Adrenal gland (tissue), 19 donors: Measurements from ENCODE around the gene UBN2. TPM values are rescaled to one million over a fixed set of nuclear protein-coding genes. Genes with fewer than 3 reads are reported as not detected.

Experiments
- DNase-seq, 7 donors: peaks; one replicate each; pipeline ENCODE4 v3.0.0-alpha.2; 2019 to 2020
- H3K27ac ChIP-seq, 5 donors: fragments of 200-600 bp; sonication (generic) in 4 of 5; 1 replicate in 3 of 5; 2 replicates in 2 of 5; pipeline versions ENCODE4 v1.5.1 to v1.8.0; 2016 to 2020; ENCODE audit warnings: mild to moderate bottlenecking in 1 of 5
- H3K27me3 ChIP-seq: fragments of 200-600 bp; 2 replicates; pipeline ENCODE4 v1.8.0; 2021
- H3K36me3 ChIP-seq, 2 donors: fragments of 200-600 bp; replicated peaks in 1 of 2; 1 replicate in 1 of 2; 2 replicates in 1 of 2; pipeline versions ENCODE4 v1.5.1 to v1.8.0; 2018 to 2022
- H3K4me1 ChIP-seq, 2 donors: fragments of 200-600 bp; replicated peaks in 1 of 2; 1 replicate in 1 of 2; 2 replicates in 1 of 2; pipeline versions ENCODE4 v1.5.1 to v1.8.0; 2018 to 2021
- H3K4me3 ChIP-seq, 4 donors: fragments of 200-600 bp; sonication (generic) in 3 of 4; one replicate each; pipeline ENCODE4 v1.5.1; 2016 to 2018
- H3K9me3 ChIP-seq, 3 donors: fragments of 200-600 bp; sonication (generic) in 1 of 3; replicated peaks in 1 of 3; 1 replicate in 2 of 3; 2 replicates in 1 of 3; pipeline versions ENCODE4 v1.5.1 to v1.8.0; 2016 to 2021
- POLR2A ChIP-seq, 2 donors: fragments of 450-650 bp; IDR thresholded peaks; one replicate each; pipeline ENCODE4 v1.6.1; 2017; ENCODE audit warnings: antibody characterized with exemption in 2 of 2, mild to moderate bottlenecking in 2 of 2, moderate library complexity in 1 of 2
- WGBS, 4 donors: extraction: QIAGEN DNeasy Blood & Tissue Kit in 2 of 4; methylation state at CpG; one replicate each; pipeline versions ENCODE4 v1.1.5 to v1.1.7; 2013 to 2017; 5-methylcytosine and 5-hydroxymethylcytosine counted together
- intact Hi-C, 2 donors: fragments of 100-400 bp; cut with DNase I; formaldehyde crosslinking; loops; one replicate each; pipeline versions ENCODE4 v1.14.1 to v1.15.0; 2022 to 2023
- long read RNA-seq, 10 donors: library from polyadenylated mRNA in 3 of 10; unstranded in 2 of 10; stranded (forward) in 1 of 10; transcript quantifications; one replicate each; pipeline ENCODE4 v2.0.0 and lab custom pipeline, GENCODE V29; 2021 to 2026
- polyA plus RNA-seq, 3 donors: library from polyadenylated mRNA; stranded (reverse); fragments of 200-250 nt in 2 of 3; fragments of 350-450 nt in 1 of 3; fragmentation: Illumina TruSeq in 1 of 3; extraction: RNeasy Lipid Tissue Mini Kit (QIAGEN cat#74804) in 1 of 3; gene quantifications; one replicate each; pipeline ENCODE4 v1.2.3, GENCODE V29; 2013 to 2014
- total RNA-seq, 9 donors: library from RNA; depleted of rRNA in 4 of 9; stranded (reverse); fragments of >200 nt in 4 of 9; fragments of 120-200 nt in 1 of 9; fragmentation: NEBNext Ultra II Directional in 1 of 9; extraction: Animal tissue kit (Norgen Biotek cat#: 25700) in 1 of 9; gene quantifications; one replicate each; pipeline versions ENCODE4 v1.1.0 to v1.2.4, GENCODE V29; 2013 to 2023
- TF ChIP-seq, protein P1 (sequence below), 6 experiments: fragments of 450-650 bp in 4 of 6; fragments of 200-600 bp in 2 of 6; sonication (generic) in 1 of 6; IDR thresholded peaks; 1 replicate in 5 of 6; 2 replicates in 1 of 6; pipeline versions ENCODE4 v1.5.1 to v1.8.0; 2016 to 2021; ENCODE audit warnings: antibody characterized with exemption in 6 of 6, mild to moderate bottlenecking in 2 of 6, moderate library complexity in 1 of 6
- donor health status: healthy with polysubstance abuse.
- donor health status: Bipolar disorder and iron deficiency.
- donor health status: DM: yes; HTN: yes; CAD: no.
- donor health status: DM: no; HTN: no; CAD: no.
- donor health status: DM: no; HTN: no; CAD: no.
- donor health status: DM: yes; HTN: yes; CAD: no.

The UBN2 gene
- total RNA-seq (10 to 100 TPM in 7 of 9 donors, 1 to 10 TPM in 2; 7.1 to 27.5 (median 17.2) TPM), polyA plus RNA-seq (10 to 100 TPM in 1 of 3 donors, 1 to 10 TPM in 2; 4.5 to 10.6 (median 6.3) TPM)
- long read RNA-seq, donor 1, partial matches to known transcripts = 8 of 8 reads
- long read RNA-seq, donor 1, other reads (novel, unspliced or antisense) = 0 of 8 reads
- long read RNA-seq, donor 2, full-length matches to known transcripts = 1 of 1 reads
- long read RNA-seq, donor 2, partial matches to known transcripts = 0 of 1 reads
- long read RNA-seq, donor 2, other reads (novel, unspliced or antisense) = 0 of 1 reads
- long read RNA-seq, donor 3 = 0 reads
- long read RNA-seq, donor 4, partial matches to known transcripts = 0 of 1 reads
- long read RNA-seq, donor 4, other reads (novel, unspliced or antisense) = 1 of 1 reads
- long read RNA-seq, donor 5, partial matches to known transcripts = 0 of 2 reads
- long read RNA-seq, donor 5, other reads (novel, unspliced or antisense) = 2 of 2 reads
- long read RNA-seq, donor 6, partial matches to known transcripts = 0 of 1 reads
- long read RNA-seq, donor 6, other reads (novel, unspliced or antisense) = 1 of 1 reads
- long read RNA-seq, donor 7 = 0 reads
- long read RNA-seq, donor 8 = 0 reads
- long read RNA-seq, donor 9, full-length matches to known transcripts = 1 of 1 reads
- long read RNA-seq, donor 9, partial matches to known transcripts = 0 of 1 reads
- long read RNA-seq, donor 9, other reads (novel, unspliced or antisense) = 0 of 1 reads
- long read RNA-seq, donor 10 = 0 reads

DNA sequence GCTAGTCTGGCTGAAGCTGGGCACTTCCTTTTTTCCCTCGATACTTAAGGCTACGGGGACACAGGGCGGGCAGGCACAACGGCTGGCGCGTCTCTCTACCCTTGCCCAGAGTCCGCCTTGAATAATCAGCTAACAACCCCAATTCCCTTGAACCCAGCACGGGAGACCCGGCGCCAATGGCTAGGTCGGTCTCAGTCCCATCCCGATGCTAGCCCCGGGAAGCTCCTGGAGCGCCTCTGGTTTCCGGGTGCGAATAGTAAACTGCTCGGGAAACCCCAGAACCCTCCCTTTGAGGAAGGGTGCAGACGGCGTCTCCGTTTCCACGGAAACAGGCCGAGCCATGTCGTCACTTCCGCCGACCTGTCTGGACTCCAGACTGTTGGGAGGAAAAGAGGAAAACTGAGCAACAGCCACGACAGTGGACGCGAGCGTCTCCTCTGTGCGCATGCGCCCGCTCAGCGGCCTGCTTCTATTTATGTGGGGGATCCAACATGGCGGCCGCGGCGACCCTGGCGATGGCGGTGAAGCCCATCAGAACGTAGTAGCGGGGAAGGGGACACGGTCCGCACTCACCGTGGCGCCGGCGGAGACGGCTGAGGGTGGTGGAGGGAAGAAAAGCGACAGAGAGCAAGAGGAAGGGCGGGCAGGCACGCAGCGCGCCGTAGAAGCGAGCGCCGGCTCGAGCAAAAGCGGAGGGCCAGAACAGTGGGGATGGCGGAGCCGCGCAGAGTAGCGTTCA lies at the start of gene UBN2:
Gene UBN2 (plus strand): TSS at position 464 of the 739 bp plus-strand sequence. CDS start 248 bp downstream, at position 712.
- no peaks in the 10 kb centered on the region for H3K36me3 ChIP-seq
- peaks cover 8 to 28% of the 10 kb centered on the region in 2 donors for H3K4me1 ChIP-seq
- intact Hi-C loops = loop anchor here in 1 of 2 donors (10.0 kb wide), 1 partner anchor 96 kb away; a partner anchor contains a TSS
- H3K27me3 ChIP-seq = no peaks in the 10 kb centered on the region
- peak within 1 kb of the TSS; percentile 83 to 98 (median 96) for H3K27ac ChIP-seq
- 0 to 1% (median 1%) methylated on average over 12 to 63 of the region's 63 CpGs for WGBS, 4 donors
- TF ChIP-seq POLR2A (IDR thresholded peaks at IDR 0.05) = peak; percentile 5 to 84
- TF ChIP-seq, protein P1, sequence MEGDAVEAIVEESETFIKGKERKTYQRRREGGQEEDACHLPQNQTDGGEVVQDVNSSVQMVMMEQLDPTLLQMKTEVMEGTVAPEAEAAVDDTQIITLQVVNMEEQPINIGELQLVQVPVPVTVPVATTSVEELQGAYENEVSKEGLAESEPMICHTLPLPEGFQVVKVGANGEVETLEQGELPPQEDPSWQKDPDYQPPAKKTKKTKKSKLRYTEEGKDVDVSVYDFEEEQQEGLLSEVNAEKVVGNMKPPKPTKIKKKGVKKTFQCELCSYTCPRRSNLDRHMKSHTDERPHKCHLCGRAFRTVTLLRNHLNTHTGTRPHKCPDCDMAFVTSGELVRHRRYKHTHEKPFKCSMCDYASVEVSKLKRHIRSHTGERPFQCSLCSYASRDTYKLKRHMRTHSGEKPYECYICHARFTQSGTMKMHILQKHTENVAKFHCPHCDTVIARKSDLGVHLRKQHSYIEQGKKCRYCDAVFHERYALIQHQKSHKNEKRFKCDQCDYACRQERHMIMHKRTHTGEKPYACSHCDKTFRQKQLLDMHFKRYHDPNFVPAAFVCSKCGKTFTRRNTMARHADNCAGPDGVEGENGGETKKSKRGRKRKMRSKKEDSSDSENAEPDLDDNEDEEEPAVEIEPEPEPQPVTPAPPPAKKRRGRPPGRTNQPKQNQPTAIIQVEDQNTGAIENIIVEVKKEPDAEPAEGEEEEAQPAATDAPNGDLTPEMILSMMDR (IDR thresholded peaks at IDR 0.05) = no peak
- DNase-seq = peak; percentile 97 to 99 (median 97)
- H3K9me3 ChIP-seq = no peaks in the 10 kb centered on the region
- peak within 1 kb of the TSS; percentile 76 to 100 (median 94) for H3K4me3 ChIP-seq

DNA sequence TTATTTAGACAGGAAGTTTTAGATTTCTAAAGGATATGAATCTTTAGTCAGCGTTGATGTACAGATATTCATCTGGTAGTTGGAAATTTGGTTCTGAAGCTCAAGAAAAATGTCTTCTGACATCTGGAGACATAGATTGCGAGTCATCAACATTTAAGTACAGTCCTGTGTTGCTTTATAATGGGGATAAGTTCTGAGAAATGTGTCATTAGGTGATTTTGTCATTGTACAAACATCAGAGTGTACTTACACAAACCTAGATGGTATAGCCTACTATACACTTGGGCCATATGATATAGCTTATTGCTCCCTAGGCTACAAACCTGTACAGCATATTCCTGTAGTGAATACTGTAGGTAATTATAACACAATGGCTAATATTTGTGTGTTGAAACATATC lies 49.6 kb upstream of the UBN2 start:
- TF ChIP-seq POLR2A (IDR thresholded peaks at IDR 0.05) = no peak
- TF ChIP-seq, protein P1 (IDR thresholded peaks at IDR 0.05) = no peak
- DNase-seq = no peak
- H3K9me3 ChIP-seq = no peaks in the 10 kb centered on the region
- no peak overlapping the region for H3K4me3 ChIP-seq
- H3K36me3 ChIP-seq = no peaks in the 10 kb centered on the region
- WGBS, 4 donors = 91 to 94% (median 93%) methylated on average over 2 of the region's 2 CpGs
- no peaks in the 10 kb centered on the region for H3K27me3 ChIP-seq
- H3K27ac ChIP-seq = no peak overlapping the region
- intact Hi-C loops = no loop called here
- H3K4me1 ChIP-seq = no peaks in the 10 kb centered on the region

DNA sequence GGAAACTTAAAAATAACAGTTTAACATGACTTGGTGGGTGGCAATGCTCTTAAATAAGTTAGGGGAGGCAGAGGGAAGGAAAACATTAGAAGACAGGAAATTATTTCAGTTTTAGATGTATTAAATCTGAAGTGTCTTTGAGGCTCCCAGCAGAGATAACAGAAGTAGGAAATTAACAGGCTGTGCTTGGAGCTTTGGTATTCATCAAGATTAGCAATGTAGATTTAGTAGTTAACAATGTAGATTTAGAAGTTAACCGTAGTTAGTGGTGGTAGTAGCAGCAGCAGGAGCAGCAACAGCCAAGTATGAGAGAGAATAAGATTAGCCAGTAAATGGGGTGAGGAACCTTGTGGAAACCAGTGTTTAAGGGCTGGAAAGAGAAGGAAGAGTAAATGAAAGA lies 48.7 kb upstream of the UBN2 start:
- no peak for TF ChIP-seq POLR2A (IDR thresholded peaks at IDR 0.05)
- TF ChIP-seq, protein P1 (IDR thresholded peaks at IDR 0.05) = no peak
- Histone ChIP-seq H3K4me3 (no peak overlapping the region), H3K36me3 (no peaks in the 10 kb centered on the region), H3K9me3 (no peaks in the 10 kb centered on the region), H3K4me1 (no peaks in the 10 kb centered on the region), H3K27me3 (no peaks in the 10 kb centered on the region), H3K27ac (no peak overlapping the region)
- 55 to 76% (median 59%) methylated on average over 1 of the region's 1 CpG for WGBS, 4 donors
- no peak for DNase-seq
- intact Hi-C loops = no loop called here

DNA sequence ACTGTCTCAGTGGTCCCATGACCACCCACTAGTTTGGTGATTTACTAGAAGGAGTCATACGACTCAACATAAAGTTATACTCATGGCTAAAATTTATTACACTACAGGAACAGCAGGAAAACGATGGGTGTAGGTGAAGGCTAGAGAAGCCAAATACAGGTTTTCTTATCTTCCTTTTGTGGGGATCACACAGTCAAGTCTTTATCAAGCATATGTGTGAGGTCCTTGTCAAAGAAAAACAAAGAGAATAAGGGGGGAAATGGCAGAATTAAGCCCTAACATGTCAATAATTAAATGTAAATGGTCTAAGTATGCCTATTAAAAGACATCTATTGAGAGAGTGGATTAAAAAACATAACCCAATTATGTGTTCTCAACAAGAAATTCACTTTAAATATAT lies 47.8 kb upstream of the UBN2 start:
- Histone ChIP-seq H3K9me3 (no peaks in the 10 kb centered on the region), H3K36me3 (no peaks in the 10 kb centered on the region), H3K4me1 (no peaks in the 10 kb centered on the region), H3K27me3 (no peaks in the 10 kb centered on the region), H3K27ac (no peak overlapping the region), H3K4me3 (no peak overlapping the region)
- 73 to 84% (median 78%) methylated on average over 2 of the region's 2 CpGs for WGBS, 4 donors
- no peak for TF ChIP-seq POLR2A (IDR thresholded peaks at IDR 0.05)
- TF ChIP-seq, protein P1 (IDR thresholded peaks at IDR 0.05) = no peak
- intact Hi-C loops = no loop called here
- DNase-seq = no peak
